Measurements from ENCODE around the gene PRKD1.
A peak's percentile ranks its signal among the peaks of the same experiment; 100 is the strongest.

PRKD1 gene

DNA sequence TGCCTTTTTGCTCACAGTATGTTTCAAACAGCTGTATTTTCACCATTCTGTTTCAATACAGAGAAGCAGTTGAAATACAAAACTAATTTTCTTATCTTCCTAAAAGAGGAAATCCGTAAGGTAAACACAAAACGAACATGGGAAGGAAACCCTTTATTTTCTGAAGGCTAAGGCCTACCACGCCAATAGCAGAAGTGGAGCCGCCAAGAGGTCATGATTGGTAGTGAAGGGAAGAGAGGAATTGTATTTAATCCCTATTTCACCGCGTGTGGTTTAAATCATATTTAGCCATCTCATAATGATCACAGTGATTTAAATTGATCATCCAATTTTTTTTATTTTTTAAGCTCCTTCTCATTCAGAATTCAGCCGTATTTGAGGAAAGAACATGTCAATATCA lies 398.2 kb downstream of the PRKD1 start:
- Histone ChIP-seq H3K36me3 (replicated peaks) (no peaks in the 10 kb centered on the region), H3K4me3 (ENCODE audit: low read depth, low read length) (no peak overlapping the region), H3K27me3 (replicated peaks) (no peaks in the 10 kb centered on the region), H3K27ac (no peak overlapping the region)
- peak; percentile 57 for TF ChIP-seq CTCF (IDR thresholded peaks at IDR 0.05; ENCODE audit: low read depth, low read length, missing control alignments)
- in situ Hi-C loops (cut with HindIII; ENCODE audit: low pct_ligation_motif_present, low sequenced_read_pairs) = loop anchor here (25.0 kb wide), 1 partner anchor 767 kb away; the partner anchor contains the start of gene FOXG1
- no peak for DNase-seq

GRCh38 chr14:29528889-29529288 lies 398.8 kb downstream of the PRKD1 start:
- Histone ChIP-seq H3K36me3 (replicated peaks) (no peaks in the 10 kb centered on the region), H3K4me3 (ENCODE audit: low read depth, low read length) (no peak overlapping the region), H3K27me3 (replicated peaks) (no peaks in the 10 kb centered on the region), H3K27ac (no peak overlapping the region)
- TF ChIP-seq CTCF (IDR thresholded peaks at IDR 0.05; ENCODE audit: low read depth, low read length, missing control alignments) = no peak
- DNase-seq = no peak
- in situ Hi-C loops (cut with HindIII; ENCODE audit: low pct_ligation_motif_present, low sequenced_read_pairs) = loop anchor here (25.0 kb wide), 1 partner anchor 767 kb away; the partner anchor contains the start of gene FOXG1

DNA sequence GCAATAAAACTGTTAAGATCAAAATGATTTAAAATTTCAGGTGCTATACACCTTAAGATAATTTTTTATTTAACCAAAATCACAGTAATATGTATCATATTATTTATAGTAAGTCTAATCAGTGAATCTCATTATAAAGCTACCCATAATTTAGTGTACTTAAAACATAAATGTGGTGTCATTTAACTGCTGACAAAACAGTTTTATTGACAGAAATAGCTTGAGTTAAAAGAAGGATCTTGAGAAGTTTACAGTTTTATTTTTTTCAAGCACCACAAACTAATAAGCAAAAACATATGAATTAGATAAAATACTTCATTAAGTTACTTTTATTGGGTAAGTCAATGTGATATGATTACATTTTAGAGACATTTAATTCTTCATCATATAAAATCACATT lies 400.4 kb downstream of the PRKD1 start:
- no peak for TF ChIP-seq CTCF (IDR thresholded peaks at IDR 0.05; ENCODE audit: low read depth, low read length, missing control alignments)

More for the DNA sequence above, 400.4 kb downstream of the PRKD1 start:
- no peak overlapping the region for H3K4me3 ChIP-seq (ENCODE audit: low read depth, low read length)
- H3K36me3 ChIP-seq (replicated peaks) = no peaks in the 10 kb centered on the region
- in situ Hi-C loops (cut with HindIII; ENCODE audit: low pct_ligation_motif_present, low sequenced_read_pairs) = loop anchor here (25.0 kb wide), 1 partner anchor 765 kb away; the partner anchor contains the start of gene FOXG1
- no peaks in the 10 kb centered on the region for H3K27me3 ChIP-seq (replicated peaks)
- H3K27ac ChIP-seq = no peak overlapping the region
- no peak for DNase-seq
